ENCODE results near the gene CRK.
"Not testable (repeated sequence)": the region's sequence is repeated elsewhere in the genome, so short reads cannot be mapped to it uniquely, and the experiment has no call there.

CRK gene

GRCh38 chr17:1464186-1464585 lies 8.2 kb upstream of the CRK start:
- no peak overlapping the region for H3K4me3 ChIP-seq (ENCODE audit: low read depth, low read length)
- TF ChIP-seq CTCF (IDR thresholded peaks at IDR 0.05; ENCODE audit: low read depth, low read length), result no peak

GRCh38 chr17:1462164-1463112 lies 6.4 kb upstream of the CRK start:
- H3K4me3 ChIP-seq (ENCODE audit: low read depth, low read length), result no peak overlapping the region
- TF ChIP-seq CTCF (IDR thresholded peaks at IDR 0.05; ENCODE audit: low read depth, low read length), result no peak

- TF ChIP-seq CTCF (IDR thresholded peaks at IDR 0.05; ENCODE audit: low read depth, low read length), result no peak
- no peak overlapping the region for H3K4me3 ChIP-seq (ENCODE audit: low read depth, low read length)
Observed at GRCh38 chr17:1461198-1461944, 5.3 kb upstream of the CRK start.

GRCh38 chr17:1460233-1460632 lies 4.2 kb upstream of the CRK start:
- H3K4me3 ChIP-seq (ENCODE audit: low read depth, low read length), result no peak overlapping the region
- no peak for TF ChIP-seq CTCF (IDR thresholded peaks at IDR 0.05; ENCODE audit: low read depth, low read length)

GRCh38 chr17:1455291-1455796 lies 688 bp downstream of the CRK start:
- H3K4me3 ChIP-seq (ENCODE audit: low read depth, low read length), result peak overlapping the region; percentile 96
- peak; percentile 64 for TF ChIP-seq CTCF (IDR thresholded peaks at IDR 0.05; ENCODE audit: low read depth, low read length)

- H3K4me3 ChIP-seq (ENCODE audit: low read depth, low read length), result peak overlapping the region; percentile 96
- TF ChIP-seq CTCF (IDR thresholded peaks at IDR 0.05; ENCODE audit: low read depth, low read length), result no peak
Observed at GRCh38 chr17:1454541-1454940, 1.5 kb downstream of the CRK start.

- not testable (repeated sequence) for H3K4me3 ChIP-seq (ENCODE audit: low read depth, low read length)
Observed at GRCh38 chr17:1453694-1454093, 2.3 kb downstream of the CRK start.

Measured in WI38 (cell line).